Panc1 (cell line): ENCODE data around the gene MAP6D1. TPM values are rescaled to one million over a fixed set of nuclear protein-coding genes. Genes with fewer than 3 reads are reported as not detected.

Experiments
- ATAC-seq: fragments of 200-7000 bp; cut with Tn5 transposase; 2 replicates; pipeline ENCODE4 v1.9.1; 2020; ENCODE audit warnings: mild to moderate bottlenecking, moderate library complexity
- BruUV-seq: library from RNA; stranded (reverse); fragments of 400-500 nt; replicated peaks from 2 replicates; lab custom pipeline; 2021; lab: Mats Ljungman, UMichigan
- CTCF ChIA-PET: fragments of 300-600 bp; sonication (Branson Sonifier 250); formaldehyde crosslinking; loops from one replicate; lab custom pipeline; 2022; ENCODE audit warnings: antibody characterized with exemption; lab: Charles Lee
- POLR2A ChIA-PET: fragments of 300-600 bp; sonication (Branson Sonifier 250); formaldehyde crosslinking; loops from one replicate; lab custom pipeline; 2022; ENCODE audit warnings: antibody characterized with exemption; lab: Charles Lee
- DNase-seq: peaks from one replicate; pipeline ENCODE4 v3.0.0-alpha.2; 2010; ENCODE audit warnings: low read depth, low spot score
- H3K27ac ChIP-seq: 2 replicates; pipeline ENCODE4 v1.5.1; 2011; ENCODE audit warnings: mild to moderate bottlenecking, low read length, inconsistent platforms
- H3K27me3 ChIP-seq: fragments of 200-500 bp; sonication (Bioruptor generic); 2 replicates; pipeline ENCODE4 v1.6.0; 2014; ENCODE audit warnings: low read length, inconsistent platforms; ENCODE audit not compliant: control insufficient read depth, insufficient read depth
- H3K36me3 ChIP-seq: fragments of 200-500 bp; sonication (Bioruptor generic); 2 replicates; pipeline ENCODE4 v1.5.1; 2014; ENCODE audit warnings: inconsistent platforms, mild to moderate bottlenecking, low read length, moderate library complexity; ENCODE audit not compliant: control insufficient read depth, insufficient read depth
- H3K4me1 ChIP-seq: 2 replicates; pipeline ENCODE4 v1.5.1; 2011; ENCODE audit warnings: inconsistent platforms, mild to moderate bottlenecking, low read length, moderate library complexity; ENCODE audit not compliant: control insufficient read depth, insufficient read depth
- H3K4me3 ChIP-seq, 2 experiments: 2 replicates each; pipeline ENCODE4 v1.5.1; 2011 to 2012; ENCODE audit warnings: low read depth in 2 of 2, low read length in 2 of 2, mild to moderate bottlenecking in 2 of 2, inconsistent platforms in 1 of 2, moderate library complexity in 1 of 2
- H3K9me3 ChIP-seq: fragments of 200-500 bp; sonication (Bioruptor generic); 2 replicates; pipeline ENCODE4 v1.5.1; 2014; ENCODE audit warnings: low read depth, mild to moderate bottlenecking, inconsistent platforms, low read length, moderate library complexity; ENCODE audit not compliant: control insufficient read depth, insufficient read depth
- CTCF ChIP-seq: fragments of 450-650 bp; IDR thresholded peaks from 2 replicates; pipeline ENCODE4 v1.5.1; 2017; ENCODE audit warnings: mild to moderate bottlenecking
- POLR2AphosphoS5 ChIP-seq: IDR thresholded peaks from 2 replicates; pipeline ENCODE4 v1.6.1; 2012; ENCODE audit warnings: mild to moderate bottlenecking, low read depth, low read length, moderate library complexity
- REST ChIP-seq, 2 experiments: IDR thresholded peaks; 2 replicates each; pipeline ENCODE4 v1.6.1; 2011 to 2012; ENCODE audit warnings: low read depth in 2 of 2, control low read depth in 1 of 2, low read length in 1 of 2, mild to moderate bottlenecking in 1 of 2, moderate library complexity in 1 of 2; ENCODE audit not compliant: insufficient read depth in 1 of 2
- SIN3A ChIP-seq: IDR thresholded peaks from 2 replicates; pipeline ENCODE4 v1.6.1; 2012; ENCODE audit warnings: low read depth, mild to moderate bottlenecking, low read length, moderate library complexity, borderline replicate concordance; ENCODE audit not compliant: insufficient read depth
- TCF7L2 ChIP-seq: IDR thresholded peaks from 2 replicates; pipeline ENCODE4 v1.6.1; 2011; ENCODE audit warnings: mild to moderate bottlenecking, low read depth, low read length, inconsistent platforms
- in situ Hi-C: cut with HindIII; loops from 2 replicates; pipeline ENCODE4 v1.10.0; 2016; ENCODE audit warnings: low sequenced_read_pairs, low pct_unique_long_range_greater_than_20kb
- intact Hi-C: fragments of 100-400 bp; cut with micrococcal nuclease; formaldehyde crosslinking; loops from one replicate; pipeline ENCODE4 v1.10.0; 2022; ENCODE audit not compliant: unreplicated experiment
- total RNA-seq: library from RNA; stranded (reverse); gene quantifications from one replicate; pipeline ENCODE4 v1.2.1, GENCODE V29; 2021; ENCODE audit not compliant: unreplicated experiment

Gene MAP6D1
- total RNA-seq, 1 experiment from 2014 or later = 7.9 TPM

- Histone ChIP-seq H3K4me1 (no peaks in the 10 kb centered on the region), H3K4me3 (no peak overlapping the region), H3K27ac (no peak overlapping the region), H3K27me3 (no peaks in the 10 kb centered on the region), H3K36me3 (peaks cover 15% of the 10 kb centered on the region), H3K9me3 (no peaks in the 10 kb centered on the region)
- in situ Hi-C loops = no loop called here
- DNase-seq = no peak
- no TSS peak for BruUV-seq
- ATAC-seq = no peak
- TF ChIP-seq TCF7L2 (no peak), POLR2AphosphoS5 (no peak), CTCF (no peak), REST (IDR thresholded peaks at IDR 0.05; ENCODE audit: insufficient read depth in 1 of 2, low read depth in 2 of 2, low read length in 1 of 2) (no peak), SIN3A (no peak)
- CTCF ChIA-PET = no interaction called here
- POLR2A ChIA-PET = interaction anchor here (0.6 kb wide), 1 partner anchor 172 kb away, joined by 3 read pairs; no protein-coding TSS in a partner anchor
- intact Hi-C loops = no loop called here
These were observed 23.8 kb downstream of the MAP6D1 start for GRCh38 chr3:183801601-183802000.

- in situ Hi-C loops = no loop called here
- ATAC-seq = no peak
- ChIA-PET CTCF (no interaction called here), POLR2A (no interaction called here)
- BruUV-seq = no TSS peak
- Histone ChIP-seq H3K27ac (no peak overlapping the region), H3K4me1 (no peaks in the 10 kb centered on the region), H3K27me3 (no peaks in the 10 kb centered on the region), H3K9me3 (no peaks in the 10 kb centered on the region), H3K36me3 (peaks cover 14% of the 10 kb centered on the region), H3K4me3 (no peak overlapping the region)
- DNase-seq = no peak
- intact Hi-C loops = no loop called here
- TF ChIP-seq POLR2AphosphoS5 (no peak), SIN3A (no peak), CTCF (no peak), TCF7L2 (no peak), REST (IDR thresholded peaks at IDR 0.05; ENCODE audit: insufficient read depth in 1 of 2, low read depth in 2 of 2, low read length in 1 of 2) (no peak)
These were observed 25.0 kb downstream of the MAP6D1 start for GRCh38 chr3:183800243-183800863.
